ENCODE measurements around the gene KDM6A.
"Not testable (repeated sequence)": the region's sequence is repeated elsewhere in the genome, so short reads cannot be mapped to it uniquely, and the experiment has no call there.

KDM6A gene

GRCh38 chrX:44872821-44873414 lies at the start of gene KDM6A:
Gene KDM6A, plus strand, starts transcription at chrX:44873188. Its CDS starts 364 bp downstream, at chrX:44873552.
- peak; percentile 87 for DNase-seq (ENCODE audit: low read depth)

GRCh38 chrX:44823193-44823592 lies 49.8 kb upstream of the KDM6A start:
- not testable (repeated sequence) for DNase-seq (ENCODE audit: low read depth)

GRCh38 chrX:44828008-44828605 lies 44.9 kb upstream of the KDM6A start:
- no peak for DNase-seq (ENCODE audit: low read depth)

GRCh38 chrX:44829832-44830231 lies 43.2 kb upstream of the KDM6A start:
- no peak for DNase-seq (ENCODE audit: low read depth)

GRCh38 chrX:44842550-44843317 lies 30.3 kb upstream of the KDM6A start:
- DNase-seq (ENCODE audit: low read depth): no peak

- DNase-seq (ENCODE audit: low read depth): no peak
These were observed 29.7 kb upstream of the KDM6A start for GRCh38 chrX:44843318-44843702.

GRCh38 chrX:44843753-44844152 lies 29.2 kb upstream of the KDM6A start, which contains the start of gene DUSP21:
Gene DUSP21, plus strand, starts transcription at chrX:44844021. Its CDS starts 112 bp downstream, at chrX:44844133.
- DNase-seq (ENCODE audit: low read depth): no peak

GRCh38 chrX:44844204-44844603 lies 28.8 kb upstream of the KDM6A start:
- no peak for DNase-seq (ENCODE audit: low read depth)

- DNase-seq (ENCODE audit: low read depth): not testable (repeated sequence)
These were observed 22.1 kb upstream of the KDM6A start for GRCh38 chrX:44850891-44851290.

- DNase-seq (ENCODE audit: low read depth): no peak
These were observed 1.8 kb upstream of the KDM6A start for GRCh38 chrX:44871114-44871645.

- DNase-seq (ENCODE audit: low read depth): peak; percentile 10
These were observed 812 bp upstream of the KDM6A start for GRCh38 chrX:44871931-44872820.

GRCh38 chrX:44873415-44874276 lies 658 bp downstream of the KDM6A start:
- peak; percentile 12 for DNase-seq (ENCODE audit: low read depth)

- peak; percentile 10 for DNase-seq (ENCODE audit: low read depth)
These were observed 1.6 kb downstream of the KDM6A start for GRCh38 chrX:44874420-44875184.

GRCh38 chrX:44875185-44875489 lies 2.1 kb downstream of the KDM6A start:
- no peak for DNase-seq (ENCODE audit: low read depth)

GRCh38 chrX:44876086-44876485 lies 3.1 kb downstream of the KDM6A start:
- no peak for DNase-seq (ENCODE audit: low read depth)

- no peak for DNase-seq (ENCODE audit: low read depth)
These were observed 3.8 kb downstream of the KDM6A start for GRCh38 chrX:44876767-44877166.

- no peak for DNase-seq (ENCODE audit: low read depth)
These were observed 5.8 kb downstream of the KDM6A start for GRCh38 chrX:44878780-44879179.

GRCh38 chrX:44881549-44881948 lies 8.6 kb downstream of the KDM6A start:
- DNase-seq (ENCODE audit: low read depth): no peak

GRCh38 chrX:44882635-44883034 lies 9.6 kb downstream of the KDM6A start:
- no peak for DNase-seq (ENCODE audit: low read depth)

- no peak for DNase-seq (ENCODE audit: low read depth)
These were observed 12.0 kb downstream of the KDM6A start for GRCh38 chrX:44884944-44885343.

Measured in stimulated activated CD8-positive, alpha-beta memory T cell treated with anti-CD3 and anti-CD28 coated beads, Interleukin-12 subunit alpha, Interleukin-12 subunit beta, amount 100 ng/mL, for 1 hour (primary cell).